LoVo (cell line): ENCODE data around the gene RBMS3.

ENCODE experiments used
- DNase-seq: peaks from one replicate; pipeline ENCODE4 v3.0.0-alpha.2; 2016; ENCODE audit warnings: low spot score

RBMS3 gene

DNA sequence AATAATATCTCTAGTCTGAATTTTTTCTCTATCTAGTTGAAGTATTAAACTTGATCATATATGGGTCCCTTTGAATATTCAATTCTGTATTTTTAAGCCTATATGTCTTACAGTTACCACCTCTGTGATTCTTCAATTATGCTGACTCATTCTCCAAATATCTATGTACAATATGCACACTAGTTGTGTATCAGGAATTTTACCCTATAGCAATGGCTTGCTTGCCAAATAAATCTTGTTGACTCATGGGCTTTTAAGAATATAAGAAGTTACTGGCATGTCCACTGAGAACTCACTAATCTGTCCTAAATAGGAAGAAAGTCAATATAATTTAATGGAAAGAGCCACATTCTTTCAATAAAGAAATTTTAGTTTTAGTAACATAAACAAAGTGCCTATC lies 656.3 kb downstream of the RBMS3 start:
- DNase-seq: no peak

GRCh38 chr3:29940759-29941323 lies 660.0 kb downstream of the RBMS3 start:
- no peak for DNase-seq

- no peak for DNase-seq
Observed at GRCh38 chr3:29942297-29942696, 661.4 kb downstream of the RBMS3 start.

GRCh38 chr3:29949131-29949530 lies 668.3 kb downstream of the RBMS3 start:
- no peak for DNase-seq

DNA sequence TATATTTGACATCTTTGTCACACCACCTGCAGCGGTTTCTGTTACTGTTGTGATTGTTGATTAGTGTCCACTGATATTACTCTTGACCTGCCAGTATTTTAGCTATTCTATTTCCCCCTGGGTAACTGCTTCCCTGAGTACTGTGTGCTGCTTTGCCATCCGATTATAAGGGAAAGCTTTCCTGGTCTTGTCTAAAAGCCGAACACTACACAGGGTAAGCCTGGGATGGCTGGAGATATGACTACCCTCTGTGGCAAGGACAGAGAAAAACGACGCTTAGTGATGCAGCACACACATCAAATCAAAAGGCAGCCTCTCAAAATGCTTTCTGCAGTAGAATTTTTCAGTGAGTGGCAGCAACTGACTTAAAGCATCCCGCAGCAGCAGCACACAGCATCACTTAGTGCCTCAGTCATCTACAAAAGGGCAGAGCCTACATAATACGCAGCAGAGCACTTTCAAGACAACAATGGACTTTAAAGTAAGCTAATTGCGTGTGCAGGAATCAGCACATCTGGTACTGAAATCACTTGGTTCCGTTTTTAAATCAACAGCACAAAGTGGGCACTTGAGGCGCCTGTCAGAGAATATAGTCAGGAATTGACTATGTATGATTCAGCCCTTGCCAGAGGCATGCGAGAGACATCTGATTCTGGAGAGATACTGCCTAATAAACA lies 669.2 kb downstream of the RBMS3 start:
- DNase-seq: no peak

DNA sequence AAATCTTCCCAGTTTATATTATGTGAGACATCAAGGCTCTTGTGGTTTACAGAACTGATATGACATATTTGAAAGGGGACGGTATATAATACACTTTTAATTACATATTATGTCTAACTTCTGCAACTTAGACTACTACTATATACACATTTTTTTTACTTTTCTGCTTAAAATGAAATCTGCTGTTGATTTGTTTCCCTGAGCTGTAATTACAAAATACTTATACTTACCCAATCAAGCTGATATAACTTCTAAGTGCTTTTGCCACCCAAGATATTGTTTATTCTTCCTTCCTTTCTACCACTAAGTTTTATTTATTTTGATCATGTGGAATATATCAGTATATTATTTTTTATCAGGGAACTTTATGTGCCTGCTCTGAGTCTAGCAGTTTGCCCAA lies 671.6 kb downstream of the RBMS3 start:
- no peak for DNase-seq

DNA sequence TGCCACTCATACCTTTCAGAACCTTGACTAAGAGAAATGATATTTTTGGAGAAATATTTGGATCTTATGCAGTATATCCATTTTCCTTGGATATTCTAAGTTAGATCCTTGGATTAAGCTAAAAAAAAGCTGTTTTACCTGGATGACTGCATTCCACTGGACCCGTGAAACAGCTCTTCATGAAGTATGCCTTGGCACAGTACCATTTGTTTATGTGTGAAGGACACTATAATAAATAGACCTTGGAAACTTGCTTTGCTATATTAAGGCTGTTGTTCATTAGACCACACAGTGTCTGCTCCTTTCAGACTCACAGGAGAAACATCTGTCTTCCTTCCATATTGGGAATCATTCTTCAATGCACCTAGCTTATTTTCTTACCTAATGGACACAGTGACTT lies 674.5 kb downstream of the RBMS3 start:
- no peak for DNase-seq

- DNase-seq: no peak
Observed at GRCh38 chr3:29958816-29959215, 677.9 kb downstream of the RBMS3 start.

- no peak for DNase-seq
Observed at GRCh38 chr3:29971895-29972294, 691.0 kb downstream of the RBMS3 start.

GRCh38 chr3:29972320-29972993 lies 691.6 kb downstream of the RBMS3 start:
- no peak for DNase-seq

GRCh38 chr3:29973763-29974162 lies 692.9 kb downstream of the RBMS3 start:
- no peak for DNase-seq

GRCh38 chr3:29976871-29977270 lies 696.0 kb downstream of the RBMS3 start:
- no peak for DNase-seq

- no peak for DNase-seq
Observed at GRCh38 chr3:29977360-29977759, 696.5 kb downstream of the RBMS3 start.

DNA sequence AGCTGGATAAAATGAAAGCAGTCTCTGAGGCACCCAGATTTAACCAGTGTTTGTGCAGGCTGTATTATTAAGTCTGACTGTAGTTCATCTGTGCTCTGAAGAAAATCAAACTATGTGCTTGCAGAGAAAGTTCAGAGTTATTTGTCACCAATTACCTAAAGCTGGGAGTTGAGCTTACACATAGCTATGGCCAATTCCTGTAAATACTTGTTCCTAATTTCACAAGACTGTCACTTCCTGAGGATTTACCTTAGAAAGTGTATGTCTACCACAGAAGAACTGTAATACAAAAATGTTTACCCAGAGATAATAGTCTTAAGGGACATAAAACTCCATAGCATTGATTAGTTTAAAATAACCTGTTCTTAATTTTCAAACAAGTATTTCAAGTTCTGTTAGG lies 697.2 kb downstream of the RBMS3 start:
- DNase-seq: no peak

DNA sequence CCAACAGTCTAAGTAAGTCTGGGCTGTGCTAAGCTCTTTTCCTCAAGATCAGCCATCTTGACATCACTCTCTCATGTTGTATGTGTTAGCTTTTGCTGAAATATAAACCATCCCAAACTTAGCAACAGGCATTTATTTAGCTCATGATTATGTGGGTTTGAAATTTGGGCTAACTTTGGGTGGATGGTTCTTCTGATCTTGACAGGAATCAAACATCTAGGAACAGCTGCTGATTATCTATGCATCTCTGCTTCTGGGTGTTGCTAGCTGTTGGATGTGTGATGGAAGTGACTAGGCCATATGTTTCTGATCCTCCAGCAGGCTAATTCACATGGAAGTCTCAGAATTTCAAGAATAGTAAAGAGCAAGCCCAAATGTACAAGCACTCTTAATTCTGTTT lies 710.3 kb downstream of the RBMS3 start:
- DNase-seq: no peak

- no peak for DNase-seq
Observed at GRCh38 chr3:30002797-30003196, 721.9 kb downstream of the RBMS3 start.

- DNase-seq: no peak
Observed at GRCh38 chr3:30003741-30004140, 722.9 kb downstream of the RBMS3 start.

GRCh38 chr3:30004481-30004880 lies 723.6 kb downstream of the RBMS3 start:
- no peak for DNase-seq

GRCh38 chr3:30006111-30006510 lies 725.2 kb downstream of the RBMS3 start:
- DNase-seq: no peak

GRCh38 chr3:30007668-30008067 lies 726.8 kb downstream of the RBMS3 start:
- no peak for DNase-seq

GRCh38 chr3:30011237-30011803 lies 730.4 kb downstream of the RBMS3 start:
- no peak for DNase-seq

DNA sequence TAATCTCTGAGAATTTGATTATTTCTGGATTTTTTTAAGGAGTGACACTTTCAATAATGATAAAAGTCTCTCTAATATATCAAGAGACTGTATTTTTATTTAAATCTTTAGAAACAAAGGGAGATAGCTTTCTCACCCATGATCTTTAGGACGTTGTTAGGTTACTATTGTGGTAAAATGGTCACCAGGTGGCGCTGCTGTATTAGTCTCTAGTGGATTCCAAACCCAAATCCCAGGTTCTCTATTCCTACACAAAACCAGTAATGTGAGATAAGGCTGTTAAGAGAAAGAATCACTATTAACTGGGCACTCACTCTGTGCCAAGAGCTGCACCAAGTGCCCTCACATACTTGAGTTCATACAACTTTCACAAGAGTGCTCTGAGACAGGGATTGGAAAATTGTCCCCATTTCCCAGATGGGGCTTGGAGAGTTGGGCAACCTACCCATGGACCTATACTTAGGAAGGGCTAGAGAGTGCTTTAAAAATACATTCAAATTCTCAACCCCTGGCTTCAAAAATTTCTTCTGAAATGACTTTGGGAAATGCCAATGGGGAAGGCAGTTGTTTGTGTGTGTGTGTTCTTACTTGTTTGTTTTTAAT lies 732.2 kb downstream of the RBMS3 start:
- peak; percentile 75 for DNase-seq

- no peak for DNase-seq
Observed at GRCh38 chr3:30017901-30018300, 737.0 kb downstream of the RBMS3 start.
